HG02884 (cell line): ENCODE measurements around the gene SRP68.
"Not testable (repeated sequence)": the region's sequence is repeated elsewhere in the genome, so short reads cannot be mapped to it uniquely, and the experiment has no call there.

Experiments used
- ATAC-seq: cut with Tn5 transposase; IDR thresholded peaks from one replicate; pipeline ENCODE4 v1.9.1; 2021; ENCODE audit warnings: mild to moderate bottlenecking, moderate library complexity; ENCODE audit not compliant: unreplicated experiment

SRP68 gene

DNA sequence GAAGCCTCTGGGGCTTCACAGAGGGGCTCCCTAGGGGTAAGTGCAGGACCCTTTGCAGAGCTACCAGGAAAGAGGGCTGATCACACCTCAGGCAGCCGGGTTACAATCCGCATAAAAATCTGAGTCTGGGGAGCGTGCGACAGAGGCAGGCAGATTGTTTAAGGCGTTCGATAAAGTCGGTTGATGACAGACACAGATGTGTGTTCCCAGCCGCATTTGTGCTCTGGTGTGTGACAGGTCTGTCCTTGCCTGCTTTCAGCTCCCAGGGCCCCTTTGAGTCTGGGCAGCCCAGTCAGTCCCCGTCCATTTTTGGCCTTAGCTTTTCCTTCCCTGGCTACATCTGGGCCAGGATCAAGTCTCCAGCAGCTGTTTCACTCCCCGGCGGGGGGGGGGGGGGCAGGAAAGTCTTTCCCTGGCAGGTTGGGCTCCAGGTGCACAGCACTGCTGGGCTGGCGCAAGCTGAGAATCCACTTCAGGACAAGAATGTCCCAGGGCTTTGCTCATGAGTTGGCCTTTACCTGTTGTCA is 5.3 kb upstream of the SRP68 start:
- ATAC-seq, result no peak

DNA sequence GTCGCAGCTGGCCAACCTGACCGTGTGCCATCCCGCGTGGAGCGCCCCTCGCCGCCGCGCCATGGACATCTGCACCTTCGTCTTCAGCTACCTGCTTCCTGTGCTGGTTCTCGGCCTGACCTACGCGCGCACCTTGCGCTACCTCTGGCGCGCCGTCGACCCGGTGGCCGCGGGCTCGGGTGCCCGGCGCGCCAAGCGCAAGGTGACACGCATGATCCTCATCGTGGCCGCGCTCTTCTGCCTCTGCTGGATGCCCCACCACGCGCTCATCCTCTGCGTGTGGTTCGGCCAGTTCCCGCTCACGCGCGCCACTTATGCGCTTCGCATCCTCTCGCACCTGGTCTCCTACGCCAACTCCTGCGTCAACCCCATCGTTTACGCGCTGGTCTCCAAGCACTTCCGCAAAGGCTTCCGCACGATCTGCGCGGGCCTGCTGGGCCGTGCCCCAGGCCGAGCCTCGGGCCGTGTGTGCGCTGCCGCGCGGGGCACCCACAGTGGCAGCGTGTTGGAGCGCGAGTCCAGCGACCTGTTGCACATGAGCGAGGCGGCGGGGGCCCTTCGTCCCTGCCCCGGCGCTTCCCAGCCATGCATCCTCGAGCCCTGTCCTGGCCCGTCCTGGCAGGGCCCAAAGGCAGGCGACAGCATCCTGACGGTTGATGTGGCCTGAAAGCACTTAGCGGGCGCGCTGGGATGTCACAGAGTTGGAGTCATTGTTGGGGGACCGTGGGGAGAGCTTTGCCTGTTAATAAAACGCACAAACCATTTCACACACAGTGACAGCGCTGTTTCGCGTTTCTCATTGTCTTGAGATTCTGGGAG is 4.7 kb upstream of the SRP68 start:
- no peak for ATAC-seq

DNA sequence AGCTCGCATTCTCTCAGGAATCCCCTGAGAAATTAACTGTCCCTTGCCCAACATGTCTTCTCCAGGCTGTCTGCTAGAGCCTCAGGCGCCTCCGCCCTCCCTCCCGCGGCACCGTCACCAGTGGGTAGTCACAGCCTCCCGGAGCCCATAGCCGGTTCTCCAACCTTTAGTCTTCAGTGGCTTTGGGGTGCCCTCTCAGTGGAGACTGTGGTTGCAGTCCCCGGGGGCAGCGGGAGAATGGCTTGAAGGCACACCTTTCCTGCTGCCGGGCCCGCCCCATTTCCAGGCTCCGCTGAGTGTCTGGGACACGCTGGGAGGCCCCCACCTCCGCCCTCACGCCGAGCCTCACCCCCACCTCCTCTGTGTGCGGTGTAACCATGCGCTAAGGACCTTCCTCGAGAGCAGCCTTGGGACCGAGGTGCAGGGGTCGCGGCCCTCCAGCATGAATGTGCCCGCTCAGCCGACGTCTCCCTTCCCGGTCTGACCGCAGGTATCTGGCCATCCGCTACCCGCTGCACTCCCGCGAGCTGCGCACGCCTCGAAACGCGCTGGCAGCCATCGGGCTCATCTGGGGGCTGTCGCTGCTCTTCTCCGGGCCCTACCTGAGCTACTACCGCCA is 3.9 kb upstream of the SRP68 start:
- no peak for ATAC-seq

DNA sequence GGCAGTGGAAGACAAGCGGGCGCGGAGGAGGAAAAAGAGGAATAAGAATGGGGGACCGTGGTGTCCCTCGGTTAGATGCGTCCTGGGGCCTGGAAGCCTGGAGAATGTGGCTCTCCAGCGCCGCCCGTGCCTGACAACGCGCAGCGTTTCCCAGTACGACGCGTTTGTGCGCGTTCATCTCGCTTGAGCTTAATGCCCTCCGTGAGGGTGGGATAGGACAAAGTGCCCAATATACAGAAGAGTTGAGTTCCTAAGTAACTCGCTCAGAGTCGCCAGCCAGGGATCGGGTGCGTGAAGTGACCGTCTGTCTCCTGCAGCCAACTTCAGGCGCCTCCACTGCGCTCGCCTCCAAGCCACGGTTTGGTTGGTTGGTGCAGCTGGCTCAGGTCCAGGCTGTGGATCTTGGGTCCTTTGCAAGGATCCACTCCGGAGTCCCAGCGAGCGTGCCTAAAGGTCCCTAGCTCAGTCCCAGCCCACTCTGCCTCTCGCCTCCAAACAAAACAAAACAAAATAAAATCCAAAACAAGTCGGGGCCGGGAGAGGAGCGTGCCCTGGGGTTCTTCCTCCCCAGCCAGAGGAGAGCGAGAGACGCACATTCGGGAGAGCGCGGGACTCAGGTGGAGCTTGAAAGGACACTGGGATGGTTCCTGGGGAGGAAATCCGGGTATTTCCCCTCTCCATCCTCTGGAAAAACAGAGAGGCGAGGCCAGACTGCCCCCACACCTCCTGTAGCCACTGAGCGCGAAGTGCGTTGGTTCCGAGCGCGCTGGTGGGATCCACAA is 3.2 kb upstream of the SRP68 start:
- no peak for ATAC-seq

DNA sequence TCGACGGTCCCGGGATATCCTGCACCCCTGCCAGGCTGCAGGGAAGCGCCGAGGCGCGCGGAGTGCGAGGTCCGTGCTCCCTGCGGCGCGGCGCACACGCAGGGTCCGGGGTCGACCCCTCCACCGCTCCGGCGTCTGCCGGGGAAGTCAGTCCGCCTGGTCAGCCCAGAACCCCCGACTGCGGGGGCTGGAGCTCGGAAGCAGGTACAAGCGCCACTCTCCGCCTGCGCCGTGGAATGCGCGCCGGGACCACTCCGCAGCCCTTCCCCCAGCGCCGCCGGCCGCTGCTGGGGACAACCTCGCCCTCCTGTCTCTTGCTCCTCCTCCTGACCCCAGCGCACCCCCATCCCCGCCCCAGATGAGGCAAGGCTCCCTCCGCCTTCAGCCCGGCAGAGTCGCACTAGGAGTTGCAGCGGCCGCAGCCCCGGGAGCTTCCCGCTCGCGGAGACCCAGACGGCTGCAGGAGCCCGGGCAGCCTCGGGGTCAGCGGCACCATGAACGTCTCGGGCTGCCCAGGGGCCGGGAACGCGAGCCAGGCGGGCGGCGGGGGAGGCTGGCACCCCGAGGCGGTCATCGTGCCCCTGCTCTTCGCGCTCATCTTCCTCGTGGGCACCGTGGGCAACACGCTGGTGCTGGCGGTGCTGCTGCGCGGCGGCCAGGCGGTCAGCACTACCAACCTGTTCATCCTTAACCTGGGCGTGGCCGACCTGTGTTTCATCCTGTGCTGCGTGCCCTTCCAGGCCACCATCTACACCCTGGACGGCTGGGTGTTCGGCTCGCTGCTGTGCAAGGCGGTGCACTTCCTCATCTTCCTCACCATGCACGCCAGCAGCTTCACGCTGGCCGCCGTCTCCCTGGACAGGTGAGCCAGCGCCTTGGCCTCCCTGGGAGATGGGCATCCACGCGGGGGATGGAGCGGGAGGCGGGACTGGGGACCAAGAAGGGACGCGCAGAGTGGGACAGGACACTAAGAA is 2.4 kb upstream of the SRP68 start, which contains the start of gene GALR2:
TSS of gene GALR2 (plus strand) at position 392 of the 974 bp plus-strand sequence. CDS start at position 495, 103 bp downstream.
- ATAC-seq, result no peak

DNA sequence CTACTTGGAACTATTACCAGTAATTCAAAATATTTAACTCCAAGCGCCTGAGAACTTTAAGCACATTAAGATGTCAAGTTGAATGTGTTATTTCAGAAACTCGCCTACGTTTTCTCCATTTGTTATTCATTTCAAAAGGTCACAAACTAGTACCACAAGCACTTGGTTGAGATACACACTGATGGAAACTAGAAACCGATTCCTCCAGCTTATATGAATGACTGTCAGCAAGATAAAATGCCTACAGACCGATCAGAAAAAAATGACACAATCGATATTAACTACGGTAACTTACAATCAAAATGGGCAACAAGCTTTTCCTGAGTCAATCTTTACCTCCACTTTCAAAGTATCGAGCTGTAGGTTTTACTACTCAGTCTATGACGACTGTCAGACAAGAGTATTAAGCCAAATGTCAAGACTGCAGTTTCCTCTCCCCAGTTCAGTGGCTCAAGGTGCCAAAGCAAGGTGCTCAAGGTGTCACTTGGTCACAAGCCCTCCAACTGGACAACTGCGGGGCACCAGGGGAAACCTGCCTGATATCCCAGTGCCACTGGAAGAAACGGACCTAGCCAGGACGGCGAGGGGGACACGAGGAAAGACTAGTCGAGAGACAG is 678 bp downstream of the SRP68 start:
- no peak for ATAC-seq

DNA sequence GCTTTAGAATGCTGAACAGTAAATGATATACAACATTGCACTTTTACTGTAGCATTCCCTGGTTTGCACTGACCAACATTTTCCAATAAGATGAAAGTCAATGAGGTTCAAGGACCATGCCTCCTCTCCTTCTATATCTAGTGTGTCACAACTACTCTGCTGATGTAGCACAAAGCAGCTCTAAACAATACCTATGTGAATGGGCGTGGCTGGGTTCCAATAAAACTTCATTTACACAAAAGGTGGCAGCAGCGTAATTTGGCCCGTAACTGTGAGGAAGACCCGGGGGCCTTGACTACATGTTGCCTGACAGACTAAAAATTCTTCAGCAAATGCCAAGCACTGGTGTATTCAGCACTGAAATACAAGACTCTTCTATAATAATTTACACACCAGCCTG is 6.5 kb downstream of the SRP68 start:
- no peak for ATAC-seq

DNA sequence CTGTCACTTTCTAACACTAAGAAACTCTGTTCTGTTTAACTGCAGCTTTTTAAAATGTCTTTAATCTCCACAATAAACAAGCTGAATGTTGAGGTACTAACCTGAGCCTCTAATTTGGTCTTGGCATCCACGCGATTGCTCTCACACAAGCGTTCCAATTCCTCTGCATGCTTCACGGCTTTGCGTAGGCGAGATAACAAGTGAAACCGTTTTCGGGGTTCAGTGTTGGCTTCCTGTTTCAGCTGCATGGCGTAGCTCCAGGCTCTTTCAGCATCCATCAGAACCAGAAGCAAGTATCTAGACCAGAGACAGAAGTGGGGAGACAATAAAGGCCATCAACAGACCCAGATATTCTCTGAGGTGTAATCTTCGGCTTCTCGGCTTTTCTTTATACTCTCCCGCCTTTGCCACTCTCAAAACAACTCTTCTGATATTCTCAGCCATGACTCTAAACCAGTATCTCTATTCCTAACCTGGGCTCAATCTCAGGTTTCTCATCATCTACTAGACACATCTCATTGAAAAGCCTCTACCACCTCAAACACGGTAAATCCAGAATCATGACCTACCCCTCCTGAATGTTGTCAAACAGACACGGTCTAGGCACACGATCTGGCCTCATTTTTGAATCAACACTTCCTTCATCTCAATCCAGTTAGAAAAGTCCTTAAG is 8.3 kb downstream of the SRP68 start:
- no peak for ATAC-seq

DNA sequence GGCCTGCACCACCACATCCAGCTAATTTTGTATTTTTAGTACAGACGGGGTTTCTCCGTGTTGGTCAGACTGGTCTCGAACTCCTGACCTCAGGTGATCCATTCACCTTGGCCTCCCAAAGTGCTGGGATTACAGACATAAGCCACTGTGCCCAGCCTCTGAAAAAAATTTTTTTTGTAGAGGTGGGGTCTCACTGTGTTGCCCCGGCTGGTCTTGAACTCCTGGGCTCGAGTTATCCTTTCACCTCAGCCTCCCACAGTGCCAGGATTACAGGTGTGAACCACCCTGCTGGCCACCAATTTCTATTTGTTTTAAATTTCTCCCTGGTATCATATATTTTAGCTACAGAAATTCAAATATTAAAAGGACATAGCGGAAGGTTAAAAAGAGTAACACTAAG is 14.1 kb downstream of the SRP68 start:
- ATAC-seq, result not testable (repeated sequence)

DNA sequence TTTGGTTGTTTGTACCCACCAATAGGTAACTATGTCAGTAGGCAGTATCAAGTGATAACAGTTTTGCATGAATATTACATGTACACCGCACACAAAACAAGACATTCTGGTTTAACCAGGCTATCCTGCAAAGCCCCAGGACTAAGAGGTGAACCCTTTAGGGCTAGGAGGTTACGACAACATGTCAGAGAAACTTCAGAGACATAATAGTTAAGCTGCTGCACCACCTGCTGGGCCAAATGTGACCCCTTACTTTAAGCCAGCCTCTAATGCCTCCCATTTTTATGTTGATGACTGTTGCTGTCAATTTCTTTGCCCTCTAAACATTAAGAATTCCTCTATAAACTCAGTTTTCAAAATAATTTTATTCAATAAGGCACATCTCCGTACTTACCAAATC is 15.4 kb downstream of the SRP68 start:
- no peak for ATAC-seq

DNA sequence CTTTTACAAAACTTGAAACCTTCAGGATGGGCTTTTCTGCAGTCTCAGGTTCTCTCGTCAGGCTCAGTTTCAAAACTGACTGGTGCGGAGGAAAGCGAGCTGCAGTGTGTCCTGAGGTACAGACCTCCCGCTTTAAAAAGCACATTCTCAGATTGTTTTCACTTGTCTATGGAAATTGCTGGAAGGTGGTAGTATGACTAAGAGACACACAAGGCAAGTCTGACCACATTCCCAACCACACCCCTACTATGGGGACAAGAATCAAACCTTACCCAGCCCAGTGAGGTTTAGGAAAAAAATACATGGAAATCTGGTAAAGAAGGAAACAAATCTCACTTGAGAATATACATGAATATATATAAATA is 18.2 kb downstream of the SRP68 start:
- ATAC-seq, result no peak

DNA sequence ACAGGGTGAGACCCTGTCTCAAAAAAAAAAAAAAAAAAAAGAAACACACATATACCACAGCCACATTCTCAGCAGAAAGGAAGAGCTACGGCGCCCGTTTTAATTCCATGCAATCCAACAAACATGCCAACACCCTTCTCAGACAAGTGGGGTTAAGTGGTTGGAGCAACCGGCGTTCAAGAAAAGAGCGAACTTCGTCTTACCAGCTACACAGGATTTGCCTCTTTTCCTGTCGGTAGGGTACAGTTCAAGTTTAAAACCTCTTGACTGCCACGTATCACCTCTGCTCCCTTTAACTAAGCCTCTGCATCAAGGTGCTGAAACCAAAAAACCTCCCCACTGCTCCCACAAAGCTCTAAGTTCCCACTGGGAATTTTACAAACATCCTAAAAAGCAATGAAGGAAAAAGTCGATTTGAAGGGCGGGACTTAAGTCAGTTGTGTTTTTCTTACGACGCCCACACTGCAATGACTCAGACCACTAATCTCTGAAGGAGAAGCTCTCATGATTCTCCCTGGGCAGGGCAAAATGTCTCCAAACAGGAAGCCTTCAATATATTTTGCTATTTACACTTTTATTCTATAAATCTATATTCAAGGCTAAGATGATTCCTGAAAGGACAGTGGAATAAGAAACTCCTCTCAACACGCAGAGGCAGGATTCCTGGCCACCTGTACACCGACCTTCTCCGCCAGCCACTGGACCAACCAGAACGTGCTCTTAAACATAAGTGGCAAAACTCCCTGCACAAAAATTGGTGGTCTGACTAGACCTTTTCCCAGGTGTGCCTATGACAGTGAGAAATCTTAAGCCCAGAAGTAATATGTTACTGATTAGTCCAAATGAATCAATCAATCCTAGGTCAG is 18.8 kb downstream of the SRP68 start:
- no peak for ATAC-seq

DNA sequence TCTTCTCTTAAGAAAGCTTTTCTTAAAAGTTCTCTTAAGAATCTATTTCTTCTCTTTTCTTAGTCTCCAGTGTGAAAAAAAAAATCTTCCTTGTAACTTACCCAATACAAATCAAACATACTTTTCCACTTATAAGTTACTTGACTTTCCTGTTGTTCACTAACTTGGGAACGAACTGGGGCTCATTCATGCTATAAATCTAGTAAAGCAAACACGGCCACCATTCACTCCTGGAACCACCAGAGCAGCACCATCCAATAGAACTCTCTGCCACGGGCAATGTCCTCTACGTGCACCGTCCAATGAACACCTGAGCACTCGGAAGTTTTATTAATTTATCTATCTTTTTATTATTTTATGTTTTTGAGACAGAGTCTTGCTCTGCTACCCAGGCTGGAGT is 20.8 kb downstream of the SRP68 start:
- ATAC-seq, result no peak

DNA sequence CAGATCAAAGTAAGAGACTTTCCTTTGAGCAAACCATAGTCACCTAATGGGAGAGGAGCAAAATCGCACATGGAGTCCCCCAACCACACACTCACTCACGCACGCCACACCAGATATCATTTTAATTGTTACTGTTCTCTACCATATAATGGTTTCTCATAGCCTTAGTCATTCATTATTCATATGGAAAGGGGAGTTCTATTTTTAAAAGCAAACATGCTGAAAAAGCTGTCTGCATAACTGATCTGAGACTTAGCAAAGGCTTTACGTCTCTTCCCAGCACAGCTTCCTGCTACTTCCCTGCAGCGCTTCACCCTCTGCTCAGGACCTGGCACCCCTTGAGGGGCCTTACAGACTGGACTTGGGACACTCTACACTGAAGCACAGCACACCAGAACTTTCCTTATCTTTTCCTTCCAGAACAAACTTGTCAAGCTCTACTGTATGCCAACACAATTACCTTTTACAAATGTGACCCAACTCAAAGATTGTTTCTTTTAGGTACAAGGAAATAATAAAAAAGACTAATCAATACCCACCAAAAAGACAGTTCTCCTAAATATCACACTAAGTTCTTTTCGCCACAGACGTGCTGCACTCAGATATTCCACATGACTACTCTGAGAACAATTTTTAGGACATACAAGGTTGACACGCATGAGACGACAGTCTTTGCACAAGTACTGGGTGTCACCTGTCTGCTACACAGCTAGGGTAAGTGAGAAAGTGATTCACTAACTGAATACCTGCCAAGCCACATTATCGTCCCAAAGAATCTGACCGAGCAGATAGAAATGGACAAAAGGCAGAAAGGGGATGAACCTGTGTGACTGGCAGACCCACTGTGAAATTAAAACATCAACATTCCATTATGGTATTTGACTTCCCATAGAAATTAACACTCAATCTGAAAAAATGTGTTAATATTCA is 21.5 kb downstream of the SRP68 start:
- no peak for ATAC-seq

DNA sequence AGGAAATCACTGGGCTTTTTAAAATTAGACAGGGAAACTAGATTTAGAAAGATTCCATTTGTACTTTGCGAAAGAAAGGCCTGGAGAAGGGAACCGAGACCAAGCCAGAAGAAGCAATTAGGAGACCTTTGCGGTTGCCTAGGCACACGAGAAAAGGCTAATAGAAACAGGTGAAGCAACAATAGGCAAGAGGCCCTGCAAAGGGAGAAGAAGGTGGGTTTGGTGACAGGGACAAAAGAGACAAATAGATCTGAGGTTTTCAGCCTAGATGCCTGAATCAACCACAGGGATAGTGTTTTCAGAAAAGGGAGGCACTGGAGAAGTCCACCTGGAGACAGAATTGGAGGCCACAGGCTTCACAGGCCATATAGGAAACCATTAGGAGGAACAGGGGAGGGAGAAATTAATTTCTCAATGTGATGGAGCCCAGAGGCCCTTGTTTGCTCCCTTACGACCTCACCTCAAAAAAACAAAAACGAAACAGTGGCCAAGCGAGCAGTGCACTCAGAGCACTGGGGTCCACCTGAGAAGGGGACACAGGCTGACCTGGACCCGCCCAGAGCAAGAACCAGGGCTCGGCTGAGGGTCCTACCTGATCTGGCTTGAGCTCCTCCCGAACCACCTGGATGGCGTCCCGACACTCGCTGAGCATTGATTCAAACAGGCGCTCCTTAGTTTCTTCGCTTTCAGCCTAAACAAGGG is 22.3 kb downstream of the SRP68 start:
- ATAC-seq, result no peak

DNA sequence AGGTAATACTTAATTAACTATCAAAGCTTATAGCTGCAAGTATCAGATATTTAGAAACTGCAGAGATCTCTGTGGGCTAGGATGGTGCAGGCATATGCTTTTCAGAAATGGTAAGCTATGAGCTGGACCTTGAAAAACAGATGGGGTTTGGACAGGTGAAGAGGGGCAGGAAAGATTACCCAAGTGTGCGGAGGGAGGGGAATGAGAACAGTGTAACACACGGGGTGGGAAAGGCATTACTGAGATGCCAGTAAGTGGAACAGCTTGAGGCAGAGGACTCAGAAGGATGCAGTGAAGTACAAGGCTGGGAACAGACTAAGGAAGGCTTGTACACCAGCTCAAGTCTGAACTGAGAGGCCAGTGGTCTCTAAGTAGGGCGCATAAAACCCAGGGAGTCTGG is 23.1 kb downstream of the SRP68 start:
- no peak for ATAC-seq

DNA sequence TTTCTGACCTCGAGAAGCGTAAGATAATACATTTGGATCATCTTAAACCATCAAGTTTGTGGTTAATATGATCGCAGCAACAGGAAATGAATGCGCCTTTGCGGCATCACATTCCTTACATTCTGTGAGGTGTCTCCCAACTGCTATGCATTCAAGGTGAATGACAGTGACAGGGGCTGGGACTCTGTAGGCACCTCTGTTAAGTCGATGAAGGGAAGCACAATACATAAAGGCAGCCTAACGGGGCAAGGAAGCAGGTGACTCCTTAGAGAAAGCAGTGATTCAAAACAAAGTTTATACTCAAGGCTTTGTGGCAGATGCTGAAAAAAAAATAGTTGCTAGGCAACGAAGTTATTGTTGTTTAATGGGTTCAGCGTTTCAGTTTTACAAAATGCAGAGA is 23.6 kb downstream of the SRP68 start:
- ATAC-seq, result no peak
